G401 (cell line): ENCODE measurements around the gene PCSK1N. TPM values are rescaled to one million over a fixed set of nuclear protein-coding genes. Genes with fewer than 3 reads are reported as not detected.

Source experiments
- DNase-seq: peaks from one replicate; pipeline ENCODE4 v3.0.0-alpha.2; 2015; ENCODE audit warnings: low spot score
- in situ Hi-C: cut with HindIII; loops from 2 replicates; pipeline ENCODE4 v1.10.0; 2016; ENCODE audit warnings: low sequenced_read_pairs, mixed read lengths
- total RNA-seq: library from RNA; depleted of rRNA; stranded (reverse); fragments of >200 nt; shearing (Covaris generic); gene quantifications from 2 replicates; pipeline ENCODE4 v1.2.3, GENCODE V29; 2014

PCSK1N gene
- total RNA-seq, 1 experiment from 2014 or later: 3.5 TPM

GRCh38 chrX:48794340-48794910, 41.0 kb downstream of the PCSK1N start:
- no peak for DNase-seq
- in situ Hi-C loops: no loop called here

GRCh38 chrX:48793935-48794334, 41.5 kb downstream of the PCSK1N start:
- DNase-seq: no peak
- in situ Hi-C loops: no loop called here

GRCh38 chrX:48792219-48792618, 43.2 kb downstream of the PCSK1N start:
- DNase-seq: no peak
- in situ Hi-C loops: no loop called here

- in situ Hi-C loops: no loop called here
These were observed 44.2 kb downstream of the PCSK1N start for GRCh38 chrX:48791063-48791820.

GRCh38 chrX:48790477-48790876, 44.9 kb downstream of the PCSK1N start:
- no peak for DNase-seq
- in situ Hi-C loops: no loop called here

More at GRCh38 chrX:48791063-48791820, 44.2 kb downstream of the PCSK1N start:
- no peak for DNase-seq

GRCh38 chrX:48789366-48790220, 45.8 kb downstream of the PCSK1N start:
- in situ Hi-C loops: no loop called here
- DNase-seq: no peak

- DNase-seq: no peak
- in situ Hi-C loops: no loop called here
These were observed 47.6 kb downstream of the PCSK1N start for GRCh38 chrX:48787505-48788443.

- in situ Hi-C loops: no loop called here
- DNase-seq: no peak
These were observed 48.4 kb downstream of the PCSK1N start for GRCh38 chrX:48786825-48787504.

- in situ Hi-C loops: no loop called here
- DNase-seq: no peak
These were observed 49.0 kb downstream of the PCSK1N start, which contains the start of gene GATA1 for GRCh38 chrX:48786341-48786800. TSS of gene GATA1 (plus strand) at chrX:48786590. CDS start at chrX:48791110, 4,520 bp downstream.

GRCh38 chrX:48785540-48786214, 49.7 kb downstream of the PCSK1N start:
- in situ Hi-C loops: no loop called here
- no peak for DNase-seq

GRCh38 chrX:48785186-48785539, 50.2 kb downstream of the PCSK1N start:
- in situ Hi-C loops: no loop called here
- DNase-seq: no peak

- in situ Hi-C loops: no loop called here
- no peak for DNase-seq
These were observed 50.7 kb downstream of the PCSK1N start for GRCh38 chrX:48784726-48785125.

- DNase-seq: no peak
- in situ Hi-C loops: no loop called here
These were observed 52.6 kb downstream of the PCSK1N start for GRCh38 chrX:48782795-48783194.

GRCh38 chrX:48782216-48782615, 53.2 kb downstream of the PCSK1N start:
- DNase-seq: no peak
- in situ Hi-C loops: no loop called here

GRCh38 chrX:48781705-48782104, 53.7 kb downstream of the PCSK1N start:
- in situ Hi-C loops: no loop called here
- DNase-seq: no peak
